GM12878 (cell line): ENCODE results near the gene SCEL.

Experiments
- EP300 ChIP-seq, 2 experiments: fragments of 150-350 bp in 1 of 2; IDR thresholded peaks; 2 replicates each; pipeline ENCODE4 v1.6.1; 2011 to 2012; ENCODE audit warnings: low read depth in 2 of 2, low read length in 2 of 2, borderline replicate concordance in 1 of 2, improper control_type of control experiment in 1 of 2, inconsistent platforms in 1 of 2; ENCODE audit not compliant: control insufficient read depth in 1 of 2
- ETV6 ChIP-seq, 2 experiments: fragments of 450-650 bp in 1 of 2; IDR thresholded peaks in 1 of 2; conservative IDR thresholded peaks in 1 of 2; 2 replicates each; pipeline ENCODE4 v1.6.1; 2014; ENCODE audit warnings: antibody characterized with exemption in 1 of 2, borderline replicate concordance in 1 of 2, low read depth in 1 of 2, mild to moderate bottlenecking in 1 of 2, moderate library complexity in 1 of 2
- PAX8 ChIP-seq: fragments of 450-650 bp; IDR thresholded peaks from 2 replicates; pipeline ENCODE4 v1.6.1; 2017; ENCODE audit warnings: mild to moderate bottlenecking, moderate library complexity
- POLR2A ChIP-seq: IDR thresholded peaks from 2 replicates; pipeline ENCODE4 v1.6.1; 2011; ENCODE audit warnings: low read depth, mild to moderate bottlenecking, low read length
- POU2F2 ChIP-seq: IDR thresholded peaks from 3 replicates; pipeline ENCODE4 v1.6.1; 2011; ENCODE audit warnings: low read depth, mild to moderate bottlenecking, low read length, borderline replicate concordance
- SMARCA5 ChIP-seq: fragments of 450-650 bp; IDR thresholded peaks from 2 replicates; pipeline ENCODE4 v1.6.1; 2017; ENCODE audit warnings: mild to moderate bottlenecking
- SREBF2 ChIP-seq: IDR thresholded peaks from 2 replicates; pipeline ENCODE4 v1.6.1; 2012; ENCODE audit warnings: mild to moderate bottlenecking, low read length
- TARDBP ChIP-seq: IDR thresholded peaks from 2 replicates; pipeline ENCODE4 v1.6.1; 2016; ENCODE audit warnings: borderline replicate concordance
- TF ChIP-seq, protein P1 (sequence below), 3 experiments: IDR thresholded peaks in 2 of 3; conservative IDR thresholded peaks in 1 of 3; 2 replicates each; pipeline ENCODE4 v1.5.1; 2011; ENCODE audit warnings: low read depth in 3 of 3, low read length in 3 of 3, mild to moderate bottlenecking in 3 of 3, control low read depth in 2 of 3, moderate library complexity in 2 of 3, inconsistent platforms in 1 of 3, mixed read lengths in 1 of 3; ENCODE audit not compliant: control insufficient read depth in 2 of 3, insufficient read depth in 1 of 3; ENCODE audit errors: extremely low read depth in 1 of 3
- TF ChIP-seq, protein P2 (sequence below): fragments of 450-650 bp; IDR thresholded peaks from 2 replicates; pipeline ENCODE4 v1.6.1; 2017; ENCODE audit warnings: mild to moderate bottlenecking
- TF ChIP-seq, protein P3 (sequence below): IDR thresholded peaks from 2 replicates; pipeline ENCODE4 v1.6.1; 2011; ENCODE audit warnings: mild to moderate bottlenecking, low read depth, low read length, moderate library complexity; ENCODE audit not compliant: insufficient replicate concordance
- TF ChIP-seq, protein P4 (sequence below): IDR thresholded peaks from 2 replicates; pipeline ENCODE4 v1.6.1; 2012; ENCODE audit warnings: low read depth, low read length, improper control_type of control experiment
- TF ChIP-seq, protein P5 (sequence below): fragments of 450-650 bp; IDR thresholded peaks from 2 replicates; pipeline ENCODE4 v1.6.1; 2016; ENCODE audit warnings: mild to moderate bottlenecking, moderate library complexity, borderline replicate concordance

DNA sequence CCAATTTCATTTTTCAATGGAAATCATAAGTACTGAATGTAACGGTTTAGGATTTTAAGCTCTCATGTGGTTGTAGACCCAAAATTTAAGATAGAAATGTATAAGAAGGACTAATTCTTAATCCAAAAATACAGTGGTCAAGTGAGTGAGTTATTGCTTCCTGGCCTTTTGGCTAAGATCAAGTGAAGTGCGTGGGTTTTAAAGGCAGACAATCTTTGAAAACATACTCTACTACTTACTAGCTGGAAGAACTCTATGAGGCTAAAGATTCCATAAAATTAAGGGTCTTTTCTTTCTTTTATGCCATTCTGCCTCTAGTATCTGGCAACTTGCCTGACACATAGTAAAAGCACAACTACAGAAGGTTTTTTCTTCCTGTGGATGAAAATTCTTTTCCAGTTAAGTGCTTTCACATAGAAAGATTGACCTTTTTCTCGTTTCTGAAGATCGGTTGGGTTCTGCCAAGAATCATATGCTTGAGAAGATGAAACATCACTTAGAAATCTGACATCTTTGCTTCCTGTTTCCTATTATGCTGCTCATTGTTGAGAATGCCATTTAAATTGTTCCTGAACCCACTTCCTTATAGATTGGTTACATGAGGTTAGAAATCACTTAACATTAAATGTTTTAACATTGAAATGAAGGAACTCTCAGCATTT, 26.4 kb upstream of the SCEL start:
- TF ChIP-seq, protein P1, sequence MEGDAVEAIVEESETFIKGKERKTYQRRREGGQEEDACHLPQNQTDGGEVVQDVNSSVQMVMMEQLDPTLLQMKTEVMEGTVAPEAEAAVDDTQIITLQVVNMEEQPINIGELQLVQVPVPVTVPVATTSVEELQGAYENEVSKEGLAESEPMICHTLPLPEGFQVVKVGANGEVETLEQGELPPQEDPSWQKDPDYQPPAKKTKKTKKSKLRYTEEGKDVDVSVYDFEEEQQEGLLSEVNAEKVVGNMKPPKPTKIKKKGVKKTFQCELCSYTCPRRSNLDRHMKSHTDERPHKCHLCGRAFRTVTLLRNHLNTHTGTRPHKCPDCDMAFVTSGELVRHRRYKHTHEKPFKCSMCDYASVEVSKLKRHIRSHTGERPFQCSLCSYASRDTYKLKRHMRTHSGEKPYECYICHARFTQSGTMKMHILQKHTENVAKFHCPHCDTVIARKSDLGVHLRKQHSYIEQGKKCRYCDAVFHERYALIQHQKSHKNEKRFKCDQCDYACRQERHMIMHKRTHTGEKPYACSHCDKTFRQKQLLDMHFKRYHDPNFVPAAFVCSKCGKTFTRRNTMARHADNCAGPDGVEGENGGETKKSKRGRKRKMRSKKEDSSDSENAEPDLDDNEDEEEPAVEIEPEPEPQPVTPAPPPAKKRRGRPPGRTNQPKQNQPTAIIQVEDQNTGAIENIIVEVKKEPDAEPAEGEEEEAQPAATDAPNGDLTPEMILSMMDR (IDR thresholded peaks at IDR 0.05 in 2 of 3, conservative IDR thresholded peaks at IDR 0.05 in 1 of 3; ENCODE audit: control insufficient read depth in 2 of 3, extremely low read depth in 1 of 3, insufficient read depth in 1 of 3, low read depth in 3 of 3, low read length in 3 of 3): no peak
- TF ChIP-seq, protein P2, sequence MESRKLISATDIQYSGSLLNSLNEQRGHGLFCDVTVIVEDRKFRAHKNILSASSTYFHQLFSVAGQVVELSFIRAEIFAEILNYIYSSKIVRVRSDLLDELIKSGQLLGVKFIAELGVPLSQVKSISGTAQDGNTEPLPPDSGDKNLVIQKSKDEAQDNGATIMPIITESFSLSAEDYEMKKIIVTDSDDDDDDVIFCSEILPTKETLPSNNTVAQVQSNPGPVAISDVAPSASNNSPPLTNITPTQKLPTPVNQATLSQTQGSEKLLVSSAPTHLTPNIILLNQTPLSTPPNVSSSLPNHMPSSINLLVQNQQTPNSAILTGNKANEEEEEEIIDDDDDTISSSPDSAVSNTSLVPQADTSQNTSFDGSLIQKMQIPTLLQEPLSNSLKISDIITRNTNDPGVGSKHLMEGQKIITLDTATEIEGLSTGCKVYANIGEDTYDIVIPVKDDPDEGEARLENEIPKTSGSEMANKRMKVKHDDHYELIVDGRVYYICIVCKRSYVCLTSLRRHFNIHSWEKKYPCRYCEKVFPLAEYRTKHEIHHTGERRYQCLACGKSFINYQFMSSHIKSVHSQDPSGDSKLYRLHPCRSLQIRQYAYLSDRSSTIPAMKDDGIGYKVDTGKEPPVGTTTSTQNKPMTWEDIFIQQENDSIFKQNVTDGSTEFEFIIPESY: no peak
- TF ChIP-seq EP300 (IDR thresholded peaks at IDR 0.05; ENCODE audit: borderline replicate concordance in 1 of 2, control insufficient read depth in 1 of 2, low read depth in 2 of 2, low read length in 2 of 2) (no peak), POLR2A (no peak), SMARCA5 (no peak), PAX8 (no peak), POU2F2 (no peak), TARDBP (no peak), SREBF2 (no peak), ETV6 (conservative IDR thresholded peaks at IDR 0.05 in 1 of 2, IDR thresholded peaks at IDR 0.05 in 1 of 2; ENCODE audit: borderline replicate concordance in 1 of 2, low read depth in 1 of 2) (no peak)
- TF ChIP-seq, protein P3, sequence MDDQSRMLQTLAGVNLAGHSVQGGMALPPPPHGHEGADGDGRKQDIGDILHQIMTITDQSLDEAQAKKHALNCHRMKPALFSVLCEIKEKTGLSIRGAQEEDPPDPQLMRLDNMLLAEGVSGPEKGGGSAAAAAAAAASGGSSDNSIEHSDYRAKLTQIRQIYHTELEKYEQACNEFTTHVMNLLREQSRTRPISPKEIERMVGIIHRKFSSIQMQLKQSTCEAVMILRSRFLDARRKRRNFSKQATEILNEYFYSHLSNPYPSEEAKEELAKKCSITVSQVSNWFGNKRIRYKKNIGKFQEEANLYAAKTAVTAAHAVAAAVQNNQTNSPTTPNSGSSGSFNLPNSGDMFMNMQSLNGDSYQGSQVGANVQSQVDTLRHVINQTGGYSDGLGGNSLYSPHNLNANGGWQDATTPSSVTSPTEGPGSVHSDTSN: no peak
- TF ChIP-seq, protein P4, sequence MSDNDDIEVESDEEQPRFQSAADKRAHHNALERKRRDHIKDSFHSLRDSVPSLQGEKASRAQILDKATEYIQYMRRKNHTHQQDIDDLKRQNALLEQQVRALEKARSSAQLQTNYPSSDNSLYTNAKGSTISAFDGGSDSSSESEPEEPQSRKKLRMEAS: no peak
- TF ChIP-seq, protein P5, sequence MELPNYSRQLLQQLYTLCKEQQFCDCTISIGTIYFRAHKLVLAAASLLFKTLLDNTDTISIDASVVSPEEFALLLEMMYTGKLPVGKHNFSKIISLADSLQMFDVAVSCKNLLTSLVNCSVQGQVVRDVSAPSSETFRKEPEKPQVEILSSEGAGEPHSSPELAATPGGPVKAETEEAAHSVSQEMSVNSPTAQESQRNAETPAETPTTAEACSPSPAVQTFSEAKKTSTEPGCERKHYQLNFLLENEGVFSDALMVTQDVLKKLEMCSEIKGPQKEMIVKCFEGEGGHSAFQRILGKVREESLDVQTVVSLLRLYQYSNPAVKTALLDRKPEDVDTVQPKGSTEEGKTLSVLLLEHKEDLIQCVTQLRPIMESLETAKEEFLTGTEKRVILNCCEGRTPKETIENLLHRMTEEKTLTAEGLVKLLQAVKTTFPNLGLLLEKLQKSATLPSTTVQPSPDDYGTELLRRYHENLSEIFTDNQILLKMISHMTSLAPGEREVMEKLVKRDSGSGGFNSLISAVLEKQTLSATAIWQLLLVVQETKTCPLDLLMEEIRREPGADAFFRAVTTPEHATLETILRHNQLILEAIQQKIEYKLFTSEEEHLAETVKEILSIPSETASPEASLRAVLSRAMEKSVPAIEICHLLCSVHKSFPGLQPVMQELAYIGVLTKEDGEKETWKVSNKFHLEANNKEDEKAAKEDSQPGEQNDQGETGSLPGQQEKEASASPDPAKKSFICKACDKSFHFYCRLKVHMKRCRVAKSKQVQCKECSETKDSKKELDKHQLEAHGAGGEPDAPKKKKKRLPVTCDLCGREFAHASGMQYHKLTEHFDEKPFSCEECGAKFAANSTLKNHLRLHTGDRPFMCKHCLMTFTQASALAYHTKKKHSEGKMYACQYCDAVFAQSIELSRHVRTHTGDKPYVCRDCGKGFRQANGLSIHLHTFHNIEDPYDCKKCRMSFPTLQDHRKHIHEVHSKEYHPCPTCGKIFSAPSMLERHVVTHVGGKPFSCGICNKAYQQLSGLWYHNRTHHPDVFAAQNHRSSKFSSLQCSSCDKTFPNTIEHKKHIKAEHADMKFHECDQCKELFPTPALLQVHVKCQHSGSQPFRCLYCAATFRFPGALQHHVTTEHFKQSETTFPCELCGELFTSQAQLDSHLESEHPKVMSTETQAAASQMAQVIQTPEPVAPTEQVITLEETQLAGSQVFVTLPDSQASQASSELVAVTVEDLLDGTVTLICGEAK: no peak
